ENCODE results near the gene RUNX3.

The RUNX3 gene

DNA sequence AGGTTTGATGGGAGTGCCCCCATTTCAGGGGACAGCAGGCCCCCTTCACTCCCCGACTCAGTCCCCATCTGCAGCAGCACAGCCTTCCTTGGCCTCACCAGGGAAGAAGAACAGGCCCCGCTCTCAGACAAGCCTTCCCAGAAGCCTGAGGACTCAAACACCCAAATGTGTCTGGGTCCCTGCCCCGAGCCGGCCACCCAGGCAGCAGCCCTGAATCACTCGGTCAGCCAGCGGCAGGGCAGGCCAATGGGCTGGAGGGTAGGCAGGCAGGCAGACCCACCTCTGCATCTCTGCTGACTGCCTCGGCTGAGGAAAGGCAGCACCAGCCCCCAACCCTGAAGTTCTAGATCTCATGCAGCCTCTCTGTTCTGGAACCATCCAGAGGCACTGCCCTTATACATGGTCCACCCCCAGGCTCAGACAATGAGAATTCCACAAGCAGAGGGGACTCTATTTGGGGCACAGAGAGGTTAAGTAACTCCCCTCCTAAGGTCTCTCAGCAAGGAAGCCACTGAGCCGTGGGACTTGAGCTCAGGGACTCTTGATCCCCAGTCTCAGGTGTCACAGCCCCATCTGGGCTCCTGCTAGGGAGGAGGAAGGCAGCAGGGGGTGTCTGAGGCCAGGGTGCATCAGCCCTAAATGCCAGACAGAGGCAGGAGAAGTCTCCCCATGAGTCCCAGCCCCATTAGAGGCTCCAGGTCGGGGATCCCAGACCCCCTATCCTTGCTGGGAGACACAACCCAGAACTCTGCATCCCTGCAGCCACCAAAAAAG, 33.2 kb upstream of the RUNX3 start:
- FAIRE-seq = no peak

- FAIRE-seq = no peak
Measured at GRCh38 chr1:24961961-24962861, 32.1 kb upstream of the RUNX3 start.

- no peak for FAIRE-seq
Measured at GRCh38 chr1:24961334-24961733, 31.3 kb upstream of the RUNX3 start.

DNA sequence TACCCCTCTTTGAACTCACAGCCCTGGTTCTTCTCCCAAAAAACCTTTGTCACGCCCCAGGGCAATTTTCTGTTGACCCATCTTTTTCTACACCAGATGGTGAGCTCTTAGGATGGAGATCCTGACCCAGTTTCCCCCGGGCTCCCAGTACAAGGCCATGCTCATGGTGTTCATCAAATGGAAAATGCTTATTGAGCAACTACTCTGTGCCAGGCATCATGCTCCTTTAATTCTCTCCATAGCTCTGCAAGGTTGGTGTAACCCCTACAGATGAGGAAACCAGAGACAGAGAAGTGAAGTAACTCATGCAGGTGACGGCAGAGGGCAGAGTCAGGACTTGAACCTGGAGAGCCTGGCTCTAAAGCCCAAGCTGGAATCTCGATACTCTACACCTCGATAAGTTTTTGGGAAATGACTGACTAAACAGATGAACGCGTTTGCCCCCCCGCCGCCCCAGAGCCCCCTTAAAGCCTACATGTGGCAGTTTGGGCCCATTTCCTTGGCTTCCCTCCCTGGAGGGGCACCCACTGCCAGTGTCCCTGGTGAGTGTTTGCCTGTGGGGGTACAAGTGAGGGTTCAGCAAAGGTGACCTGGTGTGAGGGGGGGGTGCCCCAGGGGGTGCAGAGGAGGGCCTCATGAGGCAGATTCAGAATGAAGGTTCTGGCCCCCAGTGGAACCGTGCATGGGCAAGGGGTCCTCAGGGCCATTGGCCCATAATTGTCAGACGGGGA, 30.2 kb upstream of the RUNX3 start:
- FAIRE-seq = no peak

- no peak for FAIRE-seq
Measured at GRCh38 chr1:24959623-24959975, 29.5 kb upstream of the RUNX3 start.

DNA sequence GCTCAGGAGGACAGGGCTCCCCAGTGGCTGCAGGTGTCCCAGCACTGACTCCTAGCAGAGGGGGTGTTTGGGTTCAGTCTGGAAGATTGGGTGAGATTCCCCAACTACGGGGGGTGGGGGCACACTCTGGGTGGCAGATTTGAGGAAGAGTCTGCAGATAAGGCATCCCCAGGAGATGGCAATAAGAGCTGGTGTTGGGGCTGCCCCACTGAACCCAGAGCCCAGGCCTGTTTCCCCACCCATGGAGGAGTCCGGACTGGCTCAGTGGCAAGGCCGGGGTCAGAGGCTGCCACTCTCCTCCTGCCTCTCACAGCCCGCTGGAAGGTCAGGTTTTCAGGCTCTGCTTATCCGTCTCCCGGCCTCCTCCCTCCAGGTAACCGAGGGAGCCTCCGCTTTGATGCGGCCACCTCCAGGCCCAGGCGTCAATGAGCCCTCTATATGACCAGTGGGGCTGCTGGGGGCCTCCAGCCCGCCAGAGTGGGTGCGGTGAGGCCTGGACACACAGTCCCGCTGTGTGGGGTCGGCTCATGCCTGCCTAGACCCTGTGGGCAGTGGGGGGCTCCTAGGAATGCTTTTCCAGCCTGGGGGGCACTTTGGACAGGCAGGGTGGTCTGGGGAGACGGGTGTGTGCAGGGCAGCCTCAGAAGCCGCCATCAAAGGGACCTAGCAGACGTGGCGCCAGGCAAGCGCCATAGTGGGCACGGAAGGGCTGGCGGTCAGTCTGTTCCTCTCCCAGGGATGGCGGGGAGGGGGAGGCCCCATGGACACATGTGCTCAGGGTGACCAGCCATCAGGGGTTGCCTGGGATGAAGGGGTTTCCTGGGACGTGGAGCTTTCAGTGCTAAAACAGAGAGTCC, 28.9 kb upstream of the RUNX3 start:
- no peak for FAIRE-seq

DNA sequence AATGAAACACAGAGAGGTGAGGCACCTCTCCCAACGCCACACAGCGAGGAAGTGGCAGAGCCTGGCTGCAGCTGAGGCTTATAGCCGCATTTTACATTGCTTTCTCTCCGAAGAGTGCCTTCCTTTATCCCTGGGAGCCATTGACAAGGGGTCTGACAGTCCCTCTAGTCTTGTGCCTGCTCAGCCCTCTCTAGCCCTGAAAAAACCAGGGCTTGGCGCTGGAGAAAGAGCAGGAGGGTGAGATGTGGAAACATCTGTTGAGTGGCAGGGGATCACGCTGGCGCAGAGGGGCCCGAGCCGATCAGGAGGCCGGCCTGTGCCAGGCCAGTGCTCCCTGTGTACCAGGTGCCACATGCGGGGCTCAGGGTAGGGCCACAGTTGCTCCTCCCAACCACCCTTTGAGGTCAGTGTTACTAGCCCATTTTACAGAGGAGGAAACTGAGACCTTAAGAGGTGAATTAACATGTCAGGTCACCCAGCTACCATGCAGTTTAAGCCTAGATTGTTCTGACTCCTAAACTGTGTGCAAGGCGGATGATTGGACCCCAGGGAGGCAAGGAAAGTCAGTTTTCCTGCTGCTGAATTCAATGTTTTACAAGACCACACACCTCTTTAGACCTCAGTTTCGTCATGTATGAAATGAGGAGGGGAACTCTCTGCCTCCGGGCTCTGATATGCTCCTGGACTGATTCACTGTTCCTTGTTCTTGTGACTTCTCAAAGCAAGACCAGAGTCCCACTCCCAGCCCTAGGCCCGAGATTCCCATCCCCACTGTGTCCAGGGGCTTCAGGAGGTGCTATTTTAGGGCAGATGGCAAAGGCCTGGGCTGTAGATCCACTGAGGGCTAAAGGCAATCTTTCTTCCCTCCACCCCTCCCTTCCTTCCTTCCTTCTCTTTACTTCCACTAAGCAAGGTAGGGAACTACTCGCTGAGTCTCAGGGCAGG, 28.0 kb upstream of the RUNX3 start:
- no peak for FAIRE-seq

- no peak for FAIRE-seq
Measured at GRCh38 chr1:24957016-24957807, 27.1 kb upstream of the RUNX3 start.

DNA sequence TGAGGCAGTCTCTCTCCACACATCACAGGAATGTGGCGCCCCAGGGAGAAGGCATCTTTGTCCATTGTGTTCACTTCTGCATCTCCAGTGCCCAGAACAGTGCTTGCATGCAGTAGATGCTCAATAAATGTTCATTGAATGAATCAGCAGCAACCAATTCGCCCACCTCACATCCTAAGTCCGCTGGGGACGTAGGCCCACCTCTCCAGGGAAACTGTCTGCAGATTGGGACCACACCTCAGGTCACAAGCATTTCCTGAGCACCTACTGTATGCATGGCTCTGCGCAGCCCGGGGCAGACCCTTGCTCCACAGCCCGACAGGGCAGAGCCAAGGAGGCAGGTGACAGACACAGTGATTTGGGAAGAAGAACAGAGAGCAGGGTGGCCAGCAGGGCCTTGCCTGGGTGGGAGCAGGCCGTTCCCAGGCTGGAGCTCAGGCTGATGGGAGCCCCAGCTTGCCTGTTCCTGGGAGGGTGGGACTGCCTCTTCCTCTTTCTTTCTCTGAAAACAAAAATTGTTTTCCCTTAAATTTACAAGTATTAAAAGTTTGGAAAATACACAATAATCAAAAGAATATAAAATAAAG, 25.8 kb upstream of the RUNX3 start:
- FAIRE-seq = no peak

GRCh38 chr1:24955161-24955560, 25.1 kb upstream of the RUNX3 start:
- FAIRE-seq = no peak

DNA sequence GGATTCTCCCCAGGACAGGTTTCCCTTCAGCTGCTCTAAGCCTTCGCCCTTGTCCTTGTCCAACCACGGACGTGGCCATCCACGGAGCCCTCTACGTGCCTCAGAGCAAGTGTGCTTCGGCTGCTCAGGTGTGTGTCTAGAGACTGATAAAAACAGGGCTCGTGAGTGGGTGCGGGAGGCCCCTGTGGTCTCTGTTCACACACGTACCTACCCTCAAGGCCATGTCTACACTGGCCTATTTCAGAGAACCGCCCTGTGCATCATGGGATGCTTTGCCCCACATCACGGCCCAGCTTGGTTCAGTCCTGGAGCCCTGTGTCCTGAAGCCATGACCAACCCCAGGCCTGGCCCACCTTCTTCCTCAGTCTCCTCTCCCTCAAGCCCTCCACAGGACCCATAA, 24.6 kb upstream of the RUNX3 start:
- no peak for FAIRE-seq

DNA sequence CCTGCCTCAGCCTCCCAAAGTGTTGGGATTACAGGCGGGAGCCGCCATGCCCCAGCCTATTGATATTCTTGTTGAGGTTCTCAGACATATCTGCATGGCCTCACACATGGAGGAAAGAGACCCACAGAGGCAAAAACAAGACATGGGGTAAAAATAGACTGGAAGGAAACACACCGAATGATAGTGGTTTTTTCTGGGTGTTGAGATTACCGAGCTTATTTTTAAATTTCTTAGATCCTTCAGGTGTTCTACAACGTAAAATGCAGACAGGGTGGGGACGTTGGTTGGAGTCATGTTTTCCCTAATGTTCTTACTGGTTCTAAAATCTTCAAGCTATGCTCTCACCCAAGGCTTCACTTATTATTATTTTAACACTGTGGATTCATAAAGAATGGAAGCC, 23.9 kb upstream of the RUNX3 start:
- no peak for FAIRE-seq

DNA sequence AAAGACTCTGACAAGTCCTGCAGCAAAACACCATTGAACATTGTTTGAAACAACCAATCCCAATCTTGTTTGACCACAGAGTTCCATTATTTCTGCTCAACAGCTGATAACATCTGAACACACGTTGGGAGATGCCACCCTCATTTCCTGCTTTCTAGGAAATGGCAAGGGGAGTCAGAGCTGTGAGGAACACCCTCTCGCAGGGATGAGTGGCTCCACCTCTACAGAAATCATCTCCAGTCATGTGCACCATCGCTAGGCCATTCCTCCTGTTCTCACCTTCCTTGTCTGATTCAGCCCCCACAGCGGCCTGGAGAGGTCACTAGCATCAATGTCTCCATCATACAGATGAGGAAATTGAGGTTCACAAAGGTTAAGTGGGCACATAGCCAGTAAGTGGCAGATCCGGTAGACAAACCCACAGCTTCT, 22.4 kb upstream of the RUNX3 start:
- FAIRE-seq = no peak

DNA sequence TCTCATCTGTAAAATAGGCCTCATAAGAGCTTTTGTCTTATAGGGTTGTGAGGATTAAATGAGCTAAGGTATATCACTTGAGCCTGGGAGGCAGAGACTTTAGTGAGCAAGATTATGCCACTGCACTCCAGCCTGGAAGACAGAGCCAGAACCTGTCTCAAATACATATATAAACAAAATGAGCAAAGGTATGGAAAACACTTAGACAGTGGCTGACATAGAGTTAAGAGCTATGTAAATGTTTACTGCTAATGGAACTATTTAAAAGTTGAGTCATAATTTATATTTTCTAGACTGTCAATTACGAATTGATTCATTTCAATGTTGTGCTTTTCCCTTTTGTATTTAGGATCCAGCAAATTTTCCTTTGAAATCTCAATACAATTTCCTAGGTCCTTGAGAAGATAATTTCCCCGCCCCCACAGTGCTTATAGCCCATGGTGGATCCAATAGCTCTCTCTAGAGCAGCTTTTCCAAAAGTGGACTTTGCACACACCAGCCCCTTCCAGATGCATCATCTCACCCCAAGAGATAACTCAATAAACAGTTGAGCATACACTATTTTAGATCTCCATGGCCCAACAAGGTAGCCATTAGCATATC, 21.8 kb upstream of the RUNX3 start:
- FAIRE-seq = no peak

DNA sequence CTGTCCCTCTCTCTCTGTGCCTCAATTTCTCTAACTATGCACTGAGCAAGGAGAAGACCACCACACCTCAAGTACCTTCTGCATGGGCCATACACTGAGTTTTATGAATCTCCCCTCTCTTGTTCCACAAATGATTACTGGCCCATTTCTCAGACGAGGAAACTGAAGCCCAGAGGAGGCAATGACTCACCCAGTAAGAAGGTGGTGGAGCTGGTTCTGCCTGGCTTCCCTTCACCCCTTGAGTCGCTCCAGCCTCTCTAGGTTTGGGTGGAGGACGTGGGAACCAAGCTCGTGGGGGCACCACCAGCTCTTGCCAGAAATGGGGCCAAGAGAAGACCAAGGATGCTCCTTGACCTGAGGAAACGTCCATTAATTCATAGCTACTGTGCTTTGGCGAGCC, 21.3 kb upstream of the RUNX3 start:
- FAIRE-seq = no peak

GRCh38 chr1:24949331-24949881, 19.3 kb upstream of the RUNX3 start:
- FAIRE-seq = no peak

- no peak for FAIRE-seq
Measured at GRCh38 chr1:24948079-24948827, 18.2 kb upstream of the RUNX3 start.

GRCh38 chr1:24946861-24947658, 17.0 kb upstream of the RUNX3 start:
- no peak for FAIRE-seq
